ENCODE results near the gene EMILIN3. TPM values are rescaled to one million over a fixed set of nuclear protein-coding genes. Genes with fewer than 3 reads are reported as not detected.

Gene EMILIN3
- total and polyA plus RNA-seq, 5 donors from 2014 or later, result not detected

- Mint-ChIP-seq H3K27me3 (peaks cover 40% of the 10 kb centered on the region), H3K4me1 (no peaks in the 10 kb centered on the region), H3K4me3 (no peak overlapping the region), H3K9me3 (peaks cover 0 to 9% (median 2%) of the 10 kb centered on the region in 7 donors), H3K27ac (no peak overlapping the region), H3K36me3 (peaks cover 4% of the 10 kb centered on the region)
- Histone ChIP-seq H3K36me3 (ENCODE audit: control insufficient read depth, insufficient read depth, low read length) (no peaks in the 10 kb centered on the region), H3K4me3 (ENCODE audit: low read depth, low read length) (no peak overlapping the region), H3K4me1 (ENCODE audit: control insufficient read depth, insufficient read depth, low read length, poor library complexity, severe bottlenecking) (no peaks in the 10 kb centered on the region), H3K9me3 (ENCODE audit: control insufficient read depth in 2 of 2, low read length in 2 of 2) (no peaks in the 10 kb centered on the region), H3K27me3 (ENCODE audit: control insufficient read depth, insufficient read depth, low read length) (no peaks in the 10 kb centered on the region), H3K27ac (ENCODE audit: insufficient read depth, low read length, poor library complexity, severe bottlenecking) (no peak overlapping the region)
- DNase-seq (no peak), ATAC-seq (ENCODE audit: low read depth in 2 of 2) (no peak)
Observed at GRCh38 chr20:41375846-41376245, 9.2 kb upstream of the EMILIN3 start.

- peaks cover 4% of the 10 kb centered on the region for H3K36me3 Mint-ChIP-seq
- H3K27me3 Mint-ChIP-seq, result peaks cover 33% of the 10 kb centered on the region
- H3K4me1 Mint-ChIP-seq, result no peaks in the 10 kb centered on the region
Observed at GRCh38 chr20:41373931-41374920, 7.6 kb upstream of the EMILIN3 start.

GRCh38 chr20:41373251-41373783, 6.7 kb upstream of the EMILIN3 start:
- DNase-seq, result no peak
- H3K4me1 Mint-ChIP-seq, result no peaks in the 10 kb centered on the region
- ATAC-seq (ENCODE audit: low read depth in 2 of 2), result no peak
- no peaks in the 10 kb centered on the region for H3K36me3 ChIP-seq (ENCODE audit: control insufficient read depth, insufficient read depth, low read length)
- H3K36me3 Mint-ChIP-seq, result peaks cover 4% of the 10 kb centered on the region
- H3K27ac ChIP-seq (ENCODE audit: insufficient read depth, low read length, poor library complexity, severe bottlenecking), result no peak overlapping the region
- no peaks in the 10 kb centered on the region for H3K27me3 ChIP-seq (ENCODE audit: control insufficient read depth, insufficient read depth, low read length)
- H3K9me3 Mint-ChIP-seq, result peaks cover 0 to 10% (median 2%) of the 10 kb centered on the region in 7 donors
- H3K4me1 ChIP-seq (ENCODE audit: control insufficient read depth, insufficient read depth, low read length, poor library complexity, severe bottlenecking), result no peaks in the 10 kb centered on the region
- H3K27me3 Mint-ChIP-seq, result peaks cover 37% of the 10 kb centered on the region
- peak overlapping the region in 1 of 3 donors; percentile 46 for H3K27ac Mint-ChIP-seq
- H3K9me3 ChIP-seq (ENCODE audit: control insufficient read depth in 2 of 2, low read length in 2 of 2), result no peaks in the 10 kb centered on the region
- H3K4me3 Mint-ChIP-seq, result no peak overlapping the region
- H3K4me3 ChIP-seq (ENCODE audit: low read depth, low read length), result no peak overlapping the region

More at GRCh38 chr20:41373931-41374920, 7.6 kb upstream of the EMILIN3 start:
- Histone ChIP-seq H3K4me1 (ENCODE audit: control insufficient read depth, insufficient read depth, low read length, poor library complexity, severe bottlenecking) (no peaks in the 10 kb centered on the region), H3K27me3 (ENCODE audit: control insufficient read depth, insufficient read depth, low read length) (no peaks in the 10 kb centered on the region), H3K9me3 (ENCODE audit: control insufficient read depth in 2 of 2, low read length in 2 of 2) (no peaks in the 10 kb centered on the region), H3K36me3 (ENCODE audit: control insufficient read depth, insufficient read depth, low read length) (no peaks in the 10 kb centered on the region), H3K27ac (ENCODE audit: insufficient read depth, low read length, poor library complexity, severe bottlenecking) (no peak overlapping the region), H3K4me3 (ENCODE audit: low read depth, low read length) (no peak overlapping the region)
- DNase-seq, result no peak
- Mint-ChIP-seq H3K9me3 (peaks cover 0 to 10% (median 2%) of the 10 kb centered on the region in 7 donors), H3K27ac (no peak overlapping the region), H3K4me3 (no peak overlapping the region)
- ATAC-seq (ENCODE audit: low read depth in 2 of 2), result no peak

GRCh38 chr20:41371371-41371770, 4.8 kb upstream of the EMILIN3 start:
- Mint-ChIP-seq H3K27me3 (peaks cover 38% of the 10 kb centered on the region), H3K4me3 (no peak overlapping the region), H3K9me3 (peaks cover 0 to 11% (median 2%) of the 10 kb centered on the region in 7 donors), H3K36me3 (peaks cover 4% of the 10 kb centered on the region), H3K27ac (no peak overlapping the region), H3K4me1 (peaks cover 0 to 7% (median 3%) of the 10 kb centered on the region in 4 donors)
- Histone ChIP-seq H3K9me3 (ENCODE audit: control insufficient read depth in 2 of 2, low read length in 2 of 2) (no peaks in the 10 kb centered on the region), H3K36me3 (ENCODE audit: control insufficient read depth, insufficient read depth, low read length) (no peaks in the 10 kb centered on the region), H3K4me1 (ENCODE audit: control insufficient read depth, insufficient read depth, low read length, poor library complexity, severe bottlenecking) (no peaks in the 10 kb centered on the region), H3K27me3 (ENCODE audit: control insufficient read depth, insufficient read depth, low read length) (peaks cover 2% of the 10 kb centered on the region), H3K27ac (ENCODE audit: insufficient read depth, low read length, poor library complexity, severe bottlenecking) (no peak overlapping the region), H3K4me3 (ENCODE audit: low read depth, low read length) (no peak overlapping the region)
- ATAC-seq (ENCODE audit: low read depth in 2 of 2) (no peak), DNase-seq (no peak)

GRCh38 chr20:41370176-41370575, 3.6 kb upstream of the EMILIN3 start:
- H3K27ac ChIP-seq (ENCODE audit: insufficient read depth, low read length, poor library complexity, severe bottlenecking), result no peak overlapping the region
- no peaks in the 10 kb centered on the region for H3K4me1 ChIP-seq (ENCODE audit: control insufficient read depth, insufficient read depth, low read length, poor library complexity, severe bottlenecking)
- peaks cover 7% of the 10 kb centered on the region for H3K27me3 ChIP-seq (ENCODE audit: control insufficient read depth, insufficient read depth, low read length)
- H3K9me3 ChIP-seq (ENCODE audit: control insufficient read depth in 2 of 2, low read length in 2 of 2), result no peaks in the 10 kb centered on the region
- Mint-ChIP-seq H3K27me3 (peaks cover 40% of the 10 kb centered on the region), H3K36me3 (peaks cover 4% of the 10 kb centered on the region), H3K4me3 (no peak overlapping the region), H3K27ac (no peak overlapping the region), H3K4me1 (peaks cover 0 to 9% (median 4%) of the 10 kb centered on the region in 4 donors), H3K9me3 (peaks cover 0 to 11% (median 2%) of the 10 kb centered on the region in 7 donors)
- DNase-seq, result no peak
- no peaks in the 10 kb centered on the region for H3K36me3 ChIP-seq (ENCODE audit: control insufficient read depth, insufficient read depth, low read length)
- no peak for ATAC-seq (ENCODE audit: low read depth in 2 of 2)
- no peak overlapping the region for H3K4me3 ChIP-seq (ENCODE audit: low read depth, low read length)

- peaks cover 7% of the 10 kb centered on the region for H3K27me3 ChIP-seq (ENCODE audit: control insufficient read depth, insufficient read depth, low read length)
- Mint-ChIP-seq H3K4me3 (no peak overlapping the region), H3K27me3 (peaks cover 44% of the 10 kb centered on the region), H3K4me1 (peaks cover 0 to 9% (median 4%) of the 10 kb centered on the region in 4 donors), H3K36me3 (peaks cover 4% of the 10 kb centered on the region), H3K27ac (no peak overlapping the region), H3K9me3 (peaks cover 0 to 11% (median 2%) of the 10 kb centered on the region in 7 donors)
- no peaks in the 10 kb centered on the region for H3K9me3 ChIP-seq (ENCODE audit: control insufficient read depth in 2 of 2, low read length in 2 of 2)
- no peak overlapping the region for H3K27ac ChIP-seq (ENCODE audit: insufficient read depth, low read length, poor library complexity, severe bottlenecking)
- DNase-seq, result no peak
- H3K36me3 ChIP-seq (ENCODE audit: control insufficient read depth, insufficient read depth, low read length), result no peaks in the 10 kb centered on the region
- no peak for ATAC-seq (ENCODE audit: low read depth in 2 of 2)
- no peak overlapping the region for H3K4me3 ChIP-seq (ENCODE audit: low read depth, low read length)
- no peaks in the 10 kb centered on the region for H3K4me1 ChIP-seq (ENCODE audit: control insufficient read depth, insufficient read depth, low read length, poor library complexity, severe bottlenecking)
Observed at GRCh38 chr20:41369673-41370072, 3.1 kb upstream of the EMILIN3 start.

- H3K27me3 Mint-ChIP-seq, result peaks cover 38% of the 10 kb centered on the region
- ATAC-seq (ENCODE audit: low read depth in 2 of 2), result no peak
- Histone ChIP-seq H3K4me1 (ENCODE audit: control insufficient read depth, insufficient read depth, low read length, poor library complexity, severe bottlenecking) (no peaks in the 10 kb centered on the region), H3K4me3 (ENCODE audit: low read depth, low read length) (no peak overlapping the region), H3K27ac (ENCODE audit: insufficient read depth, low read length, poor library complexity, severe bottlenecking) (no peak overlapping the region), H3K27me3 (ENCODE audit: control insufficient read depth, insufficient read depth, low read length) (peaks cover 7% of the 10 kb centered on the region), H3K36me3 (ENCODE audit: control insufficient read depth, insufficient read depth, low read length) (no peaks in the 10 kb centered on the region), H3K9me3 (ENCODE audit: control insufficient read depth in 2 of 2, low read length in 2 of 2) (no peaks in the 10 kb centered on the region)
- H3K36me3 Mint-ChIP-seq, result peaks cover 4% of the 10 kb centered on the region
- H3K27ac Mint-ChIP-seq, result no peak overlapping the region
- H3K4me3 Mint-ChIP-seq, result peak overlapping the region in 1 of 4 donors; percentile 55
- H3K4me1 Mint-ChIP-seq, result peaks cover 0 to 9% (median 4%) of the 10 kb centered on the region in 4 donors
- DNase-seq, result no peak
- H3K9me3 Mint-ChIP-seq, result peaks cover 0 to 11% (median 2%) of the 10 kb centered on the region in 7 donors
Observed at GRCh38 chr20:41367956-41368355, 1.3 kb upstream of the EMILIN3 start.

Measured in CD4-positive, CD25-positive, alpha-beta regulatory T cell (primary cell).